GM12878 (cell line): ENCODE measurements around the gene SNED1. TPM values are rescaled to one million over a fixed set of nuclear protein-coding genes. Genes with fewer than 3 reads are reported as not detected.

Experiments used
- ATAC-seq: fragments of 200-7000 bp; cut with Tn5 transposase; 3 replicates; pipeline ENCODE4 v1.9.1; 2020; ENCODE audit warnings: mild to moderate bottlenecking, moderate library complexity
- BruUV-seq: library from RNA; stranded (reverse); fragments of 400-500 nt; replicated peaks from 2 replicates; lab custom pipeline; 2021; lab: Mats Ljungman, UMichigan
- CTCF ChIA-PET: fragments of 300-600 bp; sonication (Branson Sonifier 250); formaldehyde crosslinking; extraction: SDS; loops from one replicate; lab custom pipeline; 2021; ENCODE audit warnings: inconsistent platforms; lab: Yijun Ruan, JAX
- POLR2A ChIA-PET: fragments of 350-600 bp; formaldehyde crosslinking; extraction: SDS; loops from one replicate; lab custom pipeline; 2021; ENCODE audit warnings: inconsistent platforms; lab: Charles Lee
- RAD21 ChIA-PET: fragments of 300-600 bp; sonication (Branson Sonifier 250); formaldehyde crosslinking; loops from one replicate; lab custom pipeline; 2023; ENCODE audit warnings: antibody characterized with exemption; ENCODE audit not compliant: unreplicated experiment; lab: Charles Lee
- SMC1A ChIA-PET: fragments of 300-600 bp; sonication (Branson Sonifier 250); formaldehyde crosslinking; loops from one replicate; lab custom pipeline; 2023; ENCODE audit not compliant: unreplicated experiment, uncharacterized antibody; lab: Charles Lee
- DNase-seq: peaks from one replicate; pipeline ENCODE4 v3.0.0-alpha.2; 2011; ENCODE audit warnings: low read depth, low spot score
- FAIRE-seq: peaks from 3 replicates; lab custom pipeline; 2011; peaks lifted over from hg19 to GRCh38; lab: Jason Lieb, UNC
- H2AFZ ChIP-seq: 2 replicates; pipeline ENCODE4 v1.6.0; 2011; ENCODE audit warnings: low read depth, low read length, control low read depth; ENCODE audit not compliant: control insufficient read depth
- H3K27ac ChIP-seq: 2 replicates; pipeline ENCODE4 v1.5.1; 2011; ENCODE audit warnings: control low read depth; ENCODE audit not compliant: control insufficient read depth, insufficient read depth
- H3K27me3 ChIP-seq, 2 experiments: replicated peaks in 1 of 2; 2 replicates each; pipeline versions ENCODE4 v1.6.0 to v1.6.1; 2011; ENCODE audit warnings: low read length in 1 of 2; ENCODE audit not compliant: control insufficient read depth in 2 of 2, insufficient read depth in 2 of 2
- H3K36me3 ChIP-seq, 2 experiments: 2 replicates each; pipeline ENCODE4 v1.5.1; 2011; ENCODE audit warnings: low read length in 1 of 2; ENCODE audit not compliant: control insufficient read depth in 2 of 2, insufficient read depth in 2 of 2
- H3K4me1 ChIP-seq: 2 replicates; pipeline ENCODE4 v1.6.1; 2011; ENCODE audit warnings: mild to moderate bottlenecking, low read length, moderate library complexity, mixed read lengths; ENCODE audit not compliant: control insufficient read depth, insufficient read depth
- H3K4me2 ChIP-seq: 2 replicates; pipeline ENCODE4 v1.6.0; 2011; ENCODE audit warnings: control low read depth; ENCODE audit not compliant: control insufficient read depth, insufficient read depth
- H3K4me3 ChIP-seq: fragments of 200-600 bp; sonication (generic); 2 replicates; pipeline ENCODE4 v1.5.1; 2016
- H3K79me2 ChIP-seq: 2 replicates; pipeline ENCODE4 v1.6.0; 2011; ENCODE audit warnings: low read length; ENCODE audit not compliant: control insufficient read depth, insufficient read depth
- H3K9ac ChIP-seq: 2 replicates; pipeline ENCODE4 v1.8.0; 2011; ENCODE audit warnings: low read length, control low read depth, mixed read lengths; ENCODE audit not compliant: control insufficient read depth, insufficient read depth
- H3K9me3 ChIP-seq: replicated peaks from 3 replicates; pipeline ENCODE4 v1.5.1; 2011; ENCODE audit warnings: mild to moderate bottlenecking, low read length; ENCODE audit not compliant: control insufficient read depth, insufficient read depth
- H4K20me1 ChIP-seq: 2 replicates; pipeline ENCODE4 v1.6.0; 2011; ENCODE audit not compliant: control insufficient read depth, insufficient read depth
- BCL11A ChIP-seq: IDR thresholded peaks from 2 replicates; pipeline ENCODE4 v1.6.1; 2011; ENCODE audit warnings: low read depth, low read length
- CBX3 ChIP-seq: fragments of 200-600 bp; sonication (generic); IDR thresholded peaks from 2 replicates; pipeline ENCODE4 v1.6.1; 2016; ENCODE audit warnings: low read depth, borderline replicate concordance
- CEBPB ChIP-seq, 2 experiments: fragments of 150-350 bp in 1 of 2; IDR thresholded peaks; 2 replicates each; pipeline ENCODE4 v1.6.1; 2012 to 2014; ENCODE audit warnings: low read depth in 2 of 2, low read length in 2 of 2, borderline replicate concordance in 1 of 2, inconsistent platforms in 1 of 2
- FOS ChIP-seq: IDR thresholded peaks from 3 replicates; pipeline ENCODE4 v1.6.1; 2011; ENCODE audit warnings: borderline replicate concordance; ENCODE audit not compliant: insufficient read length; ENCODE audit errors: extremely low read depth
- FOXM1 ChIP-seq: IDR thresholded peaks from 2 replicates; pipeline ENCODE4 v1.6.1; 2012; ENCODE audit warnings: low read depth, mild to moderate bottlenecking, inconsistent platforms, low read length, moderate library complexity
- HCFC1 ChIP-seq: fragments of 150-350 bp; IDR thresholded peaks from 2 replicates; pipeline ENCODE4 v1.6.1; 2014; ENCODE audit warnings: low read length
- KDM1A ChIP-seq: fragments of 200-600 bp; sonication (generic); IDR thresholded peaks from 2 replicates; pipeline ENCODE4 v1.6.1; 2016; ENCODE audit warnings: borderline replicate concordance
- KLF5 ChIP-seq: fragments of 450-650 bp; IDR thresholded peaks from 2 replicates; pipeline ENCODE4 v1.6.1; 2014; ENCODE audit warnings: mild to moderate bottlenecking; ENCODE audit not compliant: partially characterized antibody
- NFYA ChIP-seq: IDR thresholded peaks from 2 replicates; pipeline ENCODE4 v1.6.1; 2011; ENCODE audit warnings: low read depth, mild to moderate bottlenecking, low read length, improper control_type of control experiment, borderline replicate concordance
- RAD51 ChIP-seq: fragments of 450-650 bp; IDR thresholded peaks from 2 replicates; pipeline ENCODE4 v1.6.1; 2016; ENCODE audit warnings: moderate library complexity, mild to moderate bottlenecking, inconsistent platforms
- SMC3 ChIP-seq: IDR thresholded peaks from 2 replicates; pipeline ENCODE4 v1.6.1; 2011; ENCODE audit warnings: low read length, improper control_type of control experiment, borderline replicate concordance
- SP1 ChIP-seq: IDR thresholded peaks from one replicate; pipeline ENCODE4 v1.6.1; 2011; ENCODE audit warnings: low read depth, low read length
- STAT1 ChIP-seq: fragments of 450-650 bp; conservative IDR thresholded peaks from 2 replicates; pipeline ENCODE4 v1.6.1; 2014; ENCODE audit warnings: antibody characterized with exemption, mild to moderate bottlenecking
- TCF12 ChIP-seq: IDR thresholded peaks from 2 replicates; pipeline ENCODE4 v1.6.1; 2011; ENCODE audit warnings: low read depth, mild to moderate bottlenecking, low read length
- ZBTB40 ChIP-seq: fragments of 450-650 bp; IDR thresholded peaks from 2 replicates; pipeline ENCODE4 v1.6.1; 2016; ENCODE audit warnings: mild to moderate bottlenecking, moderate library complexity, borderline replicate concordance
- ZNF207 ChIP-seq: fragments of 450-650 bp; IDR thresholded peaks from 2 replicates; pipeline ENCODE4 v1.6.1; 2014; ENCODE audit warnings: antibody characterized with exemption, mild to moderate bottlenecking, borderline replicate concordance
- ZNF622 ChIP-seq: fragments of 450-650 bp; IDR thresholded peaks from 2 replicates; pipeline ENCODE4 v1.6.1; 2017; ENCODE audit warnings: mild to moderate bottlenecking, inconsistent platforms
- WGBS: methylation state at CpG from one replicate; pipeline ENCODE4 v1.1.6; 2016; ENCODE audit warnings: low lambda C conversion rate; ENCODE audit not compliant: insufficient replicate concordance, insufficient coverage; ENCODE audit errors: missing lambda C conversion rate; 5-methylcytosine and 5-hydroxymethylcytosine counted together
- in situ Hi-C: fragments of 300-500 bp; cut with MboI; formaldehyde crosslinking; loops from 9 replicates; pipeline ENCODE4 v1.14.3; 2018; ENCODE audit warnings: mixed read lengths
- intact Hi-C: fragments of 100-400 bp; cut with micrococcal nuclease; formaldehyde crosslinking; loops from one replicate; pipeline ENCODE4 v1.14.2; 2022; ENCODE audit not compliant: unreplicated experiment
- polyA plus RNA-seq, 11 experiments: library from polyadenylated mRNA; depleted of rRNA in 4 of 11; unstranded in 6 of 11; stranded (reverse) in 5 of 11; fragments of >200 nt; fragmentation: Nextera tagmentation in 4 of 11; fragmentation: Illumina TruSeq in 1 of 11; extraction: Ambion mirVana in 4 of 11; extraction: Trizol in 1 of 11; gene quantifications; 1 replicate in 1 of 11; 2 replicates in 10 of 11; pipeline versions ENCODE4 v1.2.1 to v1.2.3, GENCODE V29; 2011 to 2016; ENCODE audit warnings: inconsistent platforms in 2 of 11, missing spikeins in 2 of 11, low read depth in 1 of 11
- total RNA-seq, 4 experiments: library from RNA; depleted of rRNA in 3 of 4; stranded (reverse); fragments of >200 nt in 3 of 4; fragmentation: Illumina TruSeq in 1 of 4; extraction: Trizol in 1 of 4; gene quantifications; 2 replicates each; pipeline versions ENCODE4 v1.2.1 to v1.2.3, GENCODE V29; 2013 to 2021

SNED1 gene
- total and polyA plus RNA-seq, 10 of the 15 experiments (the other 5 are each of a cell fraction or from before 2014, with no cell fraction given), result 0.05 to 8.4 (median 3.0) TPM

- Histone ChIP-seq H2AFZ (no peak overlapping the region), H3K9me3 (no peaks in the 10 kb centered on the region), H3K27ac (no peak overlapping the region), H4K20me1 (no peaks in the 10 kb centered on the region), H3K27me3 (peaks cover 0 to 5% of the 10 kb centered on the region in 2 experiments; a peak in 2 of 4 replicates), H3K36me3 (no peaks in the 10 kb centered on the region), H3K79me2 (no peaks in the 10 kb centered on the region), H3K4me1 (peaks cover 13% of the 10 kb centered on the region), H3K4me2 (no peak overlapping the region), H3K9ac (no peak overlapping the region), H3K4me3 (no peak overlapping the region)
- no peak for TF ChIP-seq TCF12
- no peak for TF ChIP-seq SMC3
- no peak for TF ChIP-seq RAD51
- TF ChIP-seq CEBPB (IDR thresholded peaks at IDR 0.05; ENCODE audit: borderline replicate concordance in 1 of 2, low read depth in 2 of 2, low read length in 2 of 2), result no peak
- TF ChIP-seq STAT1, result no peak
- TF ChIP-seq KLF5, result no peak
- no peak for TF ChIP-seq KDM1A
- no peak for TF ChIP-seq ZNF207
- no peak for TF ChIP-seq NFYA
- TF ChIP-seq CBX3, result no peak
- no peak for TF ChIP-seq SP1
- TF ChIP-seq ZNF622, result no peak
- TF ChIP-seq FOXM1, result no peak
- TF ChIP-seq HCFC1, result no peak
- TF ChIP-seq ZBTB40, result no peak
- no peak for TF ChIP-seq FOS
- TF ChIP-seq BCL11A, result no peak
- intact Hi-C loops (no loop called here), in situ Hi-C loops (no loop called here)
- SMC1A ChIA-PET, result no interaction called here
- ATAC-seq (no peak), FAIRE-seq (no peak), DNase-seq (no peak)
- POLR2A ChIA-PET, result no interaction called here
- BruUV-seq, result no TSS peak
- 41% methylated on average over 18 of the region's 18 CpGs for WGBS
- CTCF ChIA-PET, result interaction anchor here (0.9 to 1.4 kb wide), 3 partner anchors 8 to 75 kb away, joined by 3 to 4 read pairs (median 3); no protein-coding TSS in a partner anchor
- RAD21 ChIA-PET, result no interaction called here
Observed at GRCh38 chr2:240983996-240984498, 14.4 kb upstream of the SNED1 start.
